ENCODE measurements around the gene TMEM44. TPM values are rescaled to one million over a fixed set of nuclear protein-coding genes. Genes with fewer than 3 reads are reported as not detected.
A peak's percentile ranks its signal among the peaks of the same experiment; 100 is the strongest.

The TMEM44 gene
- total and polyA plus RNA-seq, 11 donors = 3.8 to 8.5 (median 4.7) TPM

GRCh38 chr3:194637541-194638400 lies 4.6 kb upstream of the TMEM44 start:
- H3K4me3 ChIP-seq = no peak overlapping the region
- H3K27ac ChIP-seq = no peak overlapping the region
- no peaks in the 10 kb centered on the region for H3K9me3 ChIP-seq
- ATAC-seq (no peak), DNase-seq (no peak)
- WGBS, 4 donors = 93 to 95% (median 95%) methylated on average over 22 of the region's 22 CpGs
- H3K36me3 ChIP-seq = peaks cover 0 to 30% (median 18%) of the 10 kb centered on the region in 9 donors
- H3K27me3 ChIP-seq = no peaks in the 10 kb centered on the region
- intact Hi-C loops (cut with DNase I) = no loop called here
- peaks cover 0 to 26% (median 6%) of the 10 kb centered on the region in 12 donors for H3K4me1 ChIP-seq
- TF ChIP-seq POLR2A (IDR thresholded peaks at IDR 0.05) (no peak), CTCF (IDR thresholded peaks at IDR 0.05) (no peak)

DNA sequence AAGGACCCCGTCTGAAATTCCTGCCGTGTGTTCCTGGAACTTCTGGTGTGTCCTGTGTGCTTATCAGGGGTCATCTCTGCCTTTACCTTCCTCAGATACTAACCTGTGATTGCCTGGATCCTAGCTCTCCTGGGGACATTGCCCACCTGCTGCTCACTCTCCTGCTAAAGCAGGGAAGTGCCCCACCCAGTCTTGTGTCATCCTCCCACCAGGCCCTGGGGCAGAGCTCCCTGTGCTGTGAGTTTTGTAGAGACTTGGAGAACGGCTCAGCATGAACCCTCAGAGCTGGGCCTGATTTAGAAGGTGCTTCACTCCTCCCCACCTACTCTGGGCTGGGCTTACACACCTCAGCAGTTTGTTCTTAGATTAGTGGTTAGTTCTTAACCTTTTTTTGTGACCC lies 3.8 kb upstream of the TMEM44 start:
- Histone ChIP-seq H3K4me1 (peaks cover 0 to 33% (median 6%) of the 10 kb centered on the region in 12 donors), H3K36me3 (peaks cover 0 to 23% (median 14%) of the 10 kb centered on the region in 9 donors), H3K4me3 (no peak overlapping the region), H3K9me3 (no peaks in the 10 kb centered on the region), H3K27me3 (no peaks in the 10 kb centered on the region), H3K27ac (no peak overlapping the region)
- 59 to 68% (median 63%) methylated on average over 3 of the region's 3 CpGs for WGBS, 4 donors
- intact Hi-C loops (cut with DNase I) = no loop called here
- ATAC-seq (no peak), DNase-seq (no peak)
- TF ChIP-seq POLR2A (IDR thresholded peaks at IDR 0.05) = no peak
- TF ChIP-seq CTCF (IDR thresholded peaks at IDR 0.05) = no peak

GRCh38 chr3:194632809-194633348 lies 340 bp downstream of the TMEM44 start:
- TF ChIP-seq CTCF (IDR thresholded peaks at IDR 0.05) (no peak), POLR2A (IDR thresholded peaks at IDR 0.05) (no peak)
- WGBS, 4 donors = 1 to 7% (median 3%) methylated on average over 22 to 56 of the region's 56 CpGs
- Histone ChIP-seq H3K9me3 (no peaks in the 10 kb centered on the region), H3K27ac (peak overlapping the region; percentile 44 to 85 (median 78)), H3K36me3 (peaks cover 0 to 11% (median 5%) of the 10 kb centered on the region in 9 donors), H3K4me1 (peaks cover 0 to 15% (median 4%) of the 10 kb centered on the region in 12 donors), H3K4me3 (peak overlapping the region; percentile 33 to 89 (median 68)), H3K27me3 (no peaks in the 10 kb centered on the region)
- ATAC-seq (peak in 3 of 4 donors; percentile 44 to 54 (median 54)), DNase-seq (peak; percentile 53 to 74 (median 59))
- intact Hi-C loops (cut with DNase I) = no loop called here

DNA sequence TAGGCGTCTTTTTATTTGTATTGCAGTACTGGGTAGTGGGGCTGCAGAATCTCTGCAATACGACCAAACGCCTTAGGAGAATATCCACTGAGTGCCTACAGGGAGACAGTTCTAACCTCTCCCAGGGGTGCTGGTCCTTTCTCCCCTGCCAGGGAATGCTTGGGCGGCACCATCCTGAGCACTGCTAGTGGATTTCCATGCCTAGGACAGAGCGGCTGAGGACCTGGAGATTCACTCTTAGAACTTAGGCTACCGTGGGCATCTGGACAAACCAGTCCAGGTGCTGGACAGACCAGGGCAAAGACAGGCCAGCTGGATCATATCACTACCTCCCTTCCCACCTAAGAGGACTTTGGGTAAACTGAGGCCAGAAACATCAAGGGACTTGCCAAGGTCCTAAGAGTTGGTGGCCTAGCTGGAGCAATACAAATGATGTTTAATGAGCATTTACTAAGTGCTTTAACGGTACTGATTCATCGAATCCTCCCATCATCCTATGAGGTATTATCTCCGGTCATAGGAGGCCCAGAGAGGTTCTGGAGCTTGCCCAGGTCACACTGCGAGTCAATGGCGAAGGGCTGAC lies 902 bp downstream of the TMEM44 start:
- Histone ChIP-seq H3K4me3 (peak overlapping the region; percentile 33 to 89 (median 68)), H3K27ac (peak overlapping the region in 11 of 12 donors; percentile 44 to 83 (median 76)), H3K36me3 (peaks cover 0 to 15% (median 9%) of the 10 kb centered on the region in 9 donors), H3K27me3 (no peaks in the 10 kb centered on the region), H3K4me1 (peaks cover 0 to 15% (median 4%) of the 10 kb centered on the region in 12 donors), H3K9me3 (no peaks in the 10 kb centered on the region)
- no peak for ATAC-seq
- intact Hi-C loops (cut with DNase I) = no loop called here
- no peak for DNase-seq
- TF ChIP-seq CTCF (IDR thresholded peaks at IDR 0.05) (no peak), POLR2A (IDR thresholded peaks at IDR 0.05) (no peak)
- 72 to 79% (median 74%) methylated on average over 10 to 11 of the region's 11 CpGs for WGBS, 4 donors

Data from heart left ventricle (tissue), 16 donors.